Suprapubic skin (tissue), 4 donors: ENCODE data around the gene CHN2.

Experiments
- POLR2A ChIP-seq, 2 donors: fragments of 450-650 bp; IDR thresholded peaks; one replicate each; pipeline ENCODE4 v1.6.1; 2017; ENCODE audit warnings: antibody characterized with exemption in 2 of 2, mild to moderate bottlenecking in 2 of 2, moderate library complexity in 2 of 2
- POLR2AphosphoS5 ChIP-seq, 3 donors: sonication (generic); formaldehyde crosslinking; IDR thresholded peaks; one replicate each; pipeline ENCODE4 v1.6.1; 2017; ENCODE audit warnings: antibody characterized with exemption in 3 of 3
- TF ChIP-seq, protein P1 (sequence below), 2 donors: fragments of 200-600 bp in 1 of 2; fragments of 450-650 bp in 1 of 2; sonication (generic) in 1 of 2; IDR thresholded peaks; one replicate each; pipeline ENCODE4 v1.5.1; 2016 to 2019; ENCODE audit warnings: antibody characterized with exemption in 2 of 2, mild to moderate bottlenecking in 1 of 2, moderate library complexity in 1 of 2

DNA sequence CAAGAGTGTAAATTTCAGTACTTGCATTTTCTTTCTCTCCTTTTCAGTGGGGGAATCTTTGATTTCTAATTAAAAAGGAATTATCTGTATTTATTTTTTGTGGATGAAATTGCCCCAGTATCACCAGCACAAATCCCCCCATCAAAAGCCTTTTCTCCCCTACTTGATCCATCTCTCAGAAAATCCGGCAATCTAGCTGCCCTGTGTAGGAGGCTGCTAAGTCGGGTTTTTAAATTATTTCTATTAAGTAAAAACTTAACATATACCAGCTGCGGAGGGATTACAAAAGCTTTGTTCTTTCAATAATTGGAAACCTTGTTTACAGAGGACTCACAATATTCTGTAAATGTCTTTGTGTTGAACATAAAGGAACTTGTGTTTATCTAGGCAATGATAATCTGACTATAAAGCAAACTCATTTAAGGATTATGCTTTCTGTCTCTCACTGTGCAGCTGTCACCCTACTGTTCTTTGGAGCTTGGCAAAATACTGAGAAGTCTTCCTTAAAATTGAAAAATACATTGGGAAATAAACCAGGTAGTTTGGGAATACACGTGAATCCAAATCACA, 191.7 kb downstream of the CHN2 start:
- TF ChIP-seq, protein P1, sequence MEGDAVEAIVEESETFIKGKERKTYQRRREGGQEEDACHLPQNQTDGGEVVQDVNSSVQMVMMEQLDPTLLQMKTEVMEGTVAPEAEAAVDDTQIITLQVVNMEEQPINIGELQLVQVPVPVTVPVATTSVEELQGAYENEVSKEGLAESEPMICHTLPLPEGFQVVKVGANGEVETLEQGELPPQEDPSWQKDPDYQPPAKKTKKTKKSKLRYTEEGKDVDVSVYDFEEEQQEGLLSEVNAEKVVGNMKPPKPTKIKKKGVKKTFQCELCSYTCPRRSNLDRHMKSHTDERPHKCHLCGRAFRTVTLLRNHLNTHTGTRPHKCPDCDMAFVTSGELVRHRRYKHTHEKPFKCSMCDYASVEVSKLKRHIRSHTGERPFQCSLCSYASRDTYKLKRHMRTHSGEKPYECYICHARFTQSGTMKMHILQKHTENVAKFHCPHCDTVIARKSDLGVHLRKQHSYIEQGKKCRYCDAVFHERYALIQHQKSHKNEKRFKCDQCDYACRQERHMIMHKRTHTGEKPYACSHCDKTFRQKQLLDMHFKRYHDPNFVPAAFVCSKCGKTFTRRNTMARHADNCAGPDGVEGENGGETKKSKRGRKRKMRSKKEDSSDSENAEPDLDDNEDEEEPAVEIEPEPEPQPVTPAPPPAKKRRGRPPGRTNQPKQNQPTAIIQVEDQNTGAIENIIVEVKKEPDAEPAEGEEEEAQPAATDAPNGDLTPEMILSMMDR (IDR thresholded peaks at IDR 0.05) = no peak
- no peak for TF ChIP-seq POLR2A (IDR thresholded peaks at IDR 0.05)
- TF ChIP-seq POLR2AphosphoS5 (IDR thresholded peaks at IDR 0.05) = no peak
